PC-9 (cell line): ENCODE data around the gene DLGAP5.

ENCODE experiments used
- CTCF ChIP-seq: fragments of 200-600 bp; sonication (generic); conservative IDR thresholded peaks from 2 replicates; pipeline ENCODE4 v1.6.1; 2017; ENCODE audit warnings: mixed run types, antibody characterized with exemption, mild to moderate bottlenecking, moderate library complexity
- EZH2 ChIP-seq: fragments of 200-600 bp; sonication (generic); IDR thresholded peaks from 2 replicates; pipeline ENCODE4 v1.8.0; 2017; ENCODE audit warnings: antibody characterized with exemption, low read depth

GRCh38 chr14:55129428-55130195, 61.8 kb downstream of the DLGAP5 start:
- no peak for TF ChIP-seq CTCF
- no peak for TF ChIP-seq EZH2
